ENCODE results near the gene STXBP3. TPM values are rescaled to one million over a fixed set of nuclear protein-coding genes. Genes with fewer than 3 reads are reported as not detected.

Gene STXBP3
- total and polyA plus RNA-seq, 9 of the 15 experiments (the other 6 are each of a cell fraction or from before 2014, with no cell fraction given), result 32.5 to 52.5 (median 39.2) TPM

- TF ChIP-seq, protein P1, sequence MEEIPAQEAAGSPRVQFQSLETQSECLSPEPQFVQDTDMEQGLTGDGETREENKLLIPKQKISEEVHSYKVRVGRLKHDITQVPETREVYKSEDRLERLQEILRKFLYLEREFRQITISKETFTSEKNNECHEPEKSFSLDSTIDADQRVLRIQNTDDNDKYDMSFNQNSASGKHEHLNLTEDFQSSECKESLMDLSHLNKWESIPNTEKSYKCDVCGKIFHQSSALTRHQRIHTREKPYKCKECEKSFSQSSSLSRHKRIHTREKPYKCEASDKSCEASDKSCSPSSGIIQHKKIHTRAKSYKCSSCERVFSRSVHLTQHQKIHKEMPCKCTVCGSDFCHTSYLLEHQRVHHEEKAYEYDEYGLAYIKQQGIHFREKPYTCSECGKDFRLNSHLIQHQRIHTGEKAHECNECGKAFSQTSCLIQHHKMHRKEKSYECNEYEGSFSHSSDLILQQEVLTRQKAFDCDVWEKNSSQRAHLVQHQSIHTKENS (CRISPR knock-in tag; IDR thresholded peaks at IDR 0.05), result no peak
- TF ChIP-seq ZNF23 (CRISPR knock-in tag; IDR thresholded peaks at IDR 0.05) (no peak), DPF2 (IDR thresholded peaks at IDR 0.05) (peak; percentile 46; the same call in 1 of the 2 replicates), CXXC5 (CRISPR knock-in tag; IDR thresholded peaks at IDR 0.05) (no peak), ZBTB2 (IDR thresholded peaks at IDR 0.05) (0 out of 2 replicates have a peak, but pooled peaks have one; percentile 21), NEUROD1 (IDR thresholded peaks at IDR 0.05; ENCODE audit: borderline replicate concordance, low read depth, low read length, partially characterized antibody) (peak; percentile 18), CBX3 (IDR thresholded peaks at IDR 0.05; ENCODE audit: borderline replicate concordance in 1 of 2, low read length in 2 of 2) (peak in 1 of 2 experiments; percentile 52; a peak in 1 of 3 replicates), NBN (IDR thresholded peaks at IDR 0.05; ENCODE audit: low read depth) (peak; percentile 55; the same call in 1 of the 2 replicates), SP1 (CRISPR knock-in tag; IDR thresholded peaks at IDR 0.05) (peak; percentile 38; the same call in 1 of the 2 replicates), DEAF1 (CRISPR knock-in tag; IDR thresholded peaks at IDR 0.05) (peak; percentile 72), MAZ (CRISPR knock-in tag; conservative IDR thresholded peaks at IDR 0.05 in 1 of 2, IDR thresholded peaks at IDR 0.05 in 1 of 2) (peak in 1 of 2 experiments; percentile 23; a peak in 1 of 4 replicates), USF2 (CRISPR knock-in tag; IDR thresholded peaks at IDR 0.05) (peak; percentile 64), RAD51 (IDR thresholded peaks at IDR 0.05; ENCODE audit: borderline replicate concordance, low read depth) (0 out of 2 replicates have a peak, but pooled peaks have one; percentile 24), ZNF408 (CRISPR knock-in tag; IDR thresholded peaks at IDR 0.05; ENCODE audit: low read depth) (no peak), CREM (IDR thresholded peaks at IDR 0.05; ENCODE audit: low read depth) (0 out of 2 replicates have a peak, but pooled peaks have one; percentile 5), ZNF263 (CRISPR knock-in tag; IDR thresholded peaks at IDR 0.05; ENCODE audit: borderline replicate concordance) (peak; percentile 63; the same call in 1 of the 2 replicates)
- TF ChIP-seq, protein P2, sequence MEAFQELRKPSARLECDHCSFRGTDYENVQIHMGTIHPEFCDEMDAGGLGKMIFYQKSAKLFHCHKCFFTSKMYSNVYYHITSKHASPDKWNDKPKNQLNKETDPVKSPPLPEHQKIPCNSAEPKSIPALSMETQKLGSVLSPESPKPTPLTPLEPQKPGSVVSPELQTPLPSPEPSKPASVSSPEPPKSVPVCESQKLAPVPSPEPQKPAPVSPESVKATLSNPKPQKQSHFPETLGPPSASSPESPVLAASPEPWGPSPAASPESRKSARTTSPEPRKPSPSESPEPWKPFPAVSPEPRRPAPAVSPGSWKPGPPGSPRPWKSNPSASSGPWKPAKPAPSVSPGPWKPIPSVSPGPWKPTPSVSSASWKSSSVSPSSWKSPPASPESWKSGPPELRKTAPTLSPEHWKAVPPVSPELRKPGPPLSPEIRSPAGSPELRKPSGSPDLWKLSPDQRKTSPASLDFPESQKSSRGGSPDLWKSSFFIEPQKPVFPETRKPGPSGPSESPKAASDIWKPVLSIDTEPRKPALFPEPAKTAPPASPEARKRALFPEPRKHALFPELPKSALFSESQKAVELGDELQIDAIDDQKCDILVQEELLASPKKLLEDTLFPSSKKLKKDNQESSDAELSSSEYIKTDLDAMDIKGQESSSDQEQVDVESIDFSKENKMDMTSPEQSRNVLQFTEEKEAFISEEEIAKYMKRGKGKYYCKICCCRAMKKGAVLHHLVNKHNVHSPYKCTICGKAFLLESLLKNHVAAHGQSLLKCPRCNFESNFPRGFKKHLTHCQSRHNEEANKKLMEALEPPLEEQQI (IDR thresholded peaks at IDR 0.05), result no peak
Observed at GRCh38 chr1:108828074-108828961, 81.8 kb downstream of the STXBP3 start (continued).
